A549 (cell line): ENCODE results near the gene SPIRE2. TPM values are rescaled to one million over a fixed set of nuclear protein-coding genes. Genes with fewer than 3 reads are reported as not detected.
"Not testable (repeated sequence)": the region's sequence is repeated elsewhere in the genome, so short reads cannot be mapped to it uniquely, and the experiment has no call there.

ENCODE experiments used
- ATAC-seq, 2 experiments: fragments of 200-7000 bp in 1 of 2; fragments of >200 bp in 1 of 2; cut with Nextera tagmentation in 1 of 2; cut with Tn5 transposase in 1 of 2; 3 replicates each; pipeline versions ENCODE4 v1.8.0 to v1.9.1; 2018 to 2020; ENCODE audit warnings: mild to moderate bottlenecking in 1 of 2, moderate library complexity in 1 of 2
- CTCF ChIA-PET: fragments of 300-600 bp; sonication (Branson Sonifier 250); formaldehyde crosslinking; extraction: SDS; loops from one replicate; lab custom pipeline; 2021; ENCODE audit warnings: antibody characterized with exemption, inconsistent platforms; lab: Yijun Ruan, JAX
- POLR2A ChIA-PET: fragments of 350-600 bp; formaldehyde crosslinking; extraction: SDS; loops from one replicate; lab custom pipeline; 2021; ENCODE audit warnings: antibody characterized with exemption, inconsistent platforms; lab: Yijun Ruan, JAX
- DNase-seq, 2 experiments: peaks; one replicate each; pipeline versions ENCODE4 v3.0.0 to v3.0.0-alpha.2; 2011 to 2016; ENCODE audit warnings: low read depth in 1 of 2, low spot score in 1 of 2
- FAIRE-seq: peaks from 2 replicates; lab custom pipeline; 2011; peaks lifted over from hg19 to GRCh38; lab: Jason Lieb, UNC
- H3K27ac ChIP-seq, 2 experiments: fragments of >200 bp; sonication (Bioruptor Twin); formaldehyde crosslinking; 3 replicates each; pipeline ENCODE4 v1.5.1; 2016 to 2017
- H3K4me1 ChIP-seq: fragments of >200 bp; sonication (Bioruptor Twin); formaldehyde crosslinking; 3 replicates; pipeline ENCODE4 v1.6.1; 2016
- H3K4me2 ChIP-seq: fragments of >200 bp; sonication (Bioruptor Twin); formaldehyde crosslinking; 3 replicates; pipeline ENCODE4 v1.6.1; 2016
- H3K4me3 ChIP-seq: fragments of >200 bp; sonication (Bioruptor Twin); formaldehyde crosslinking; 3 replicates; pipeline ENCODE4 v1.5.1; 2016
- H3K9me3 ChIP-seq: fragments of >200 bp; sonication (Bioruptor Twin); formaldehyde crosslinking; 3 replicates; pipeline ENCODE4 v1.6.1; 2016
- BHLHE40 ChIP-seq: IDR thresholded peaks from 2 replicates; pipeline ENCODE4 v1.6.1; 2012; ENCODE audit warnings: low read depth, low read length, inconsistent platforms
- CBX8 ChIP-seq: fragments of 200-600 bp; sonication (generic); IDR thresholded peaks from 2 replicates; pipeline ENCODE4 v1.6.1; 2016
- CEBPB ChIP-seq, 2 experiments: fragments of >200 bp in 1 of 2; sonication (Bioruptor Twin) in 1 of 2; formaldehyde crosslinking in 1 of 2; IDR thresholded peaks; 2 replicates each; pipeline ENCODE4 v1.6.1; 2012 to 2016
- CHD2 ChIP-seq: fragments of 150-350 bp; IDR thresholded peaks from 2 replicates; pipeline ENCODE4 v1.6.1; 2014; ENCODE audit warnings: low read length; ENCODE audit not compliant: partially characterized antibody
- CHD4 ChIP-seq: fragments of 200-600 bp; sonication (generic); IDR thresholded peaks from 2 replicates; pipeline ENCODE4 v1.6.1; 2016; ENCODE audit warnings: antibody characterized with exemption, mild to moderate bottlenecking, borderline replicate concordance
- EHF ChIP-seq: fragments of 250-450 bp; sonication (Bioruptor Pico); IDR thresholded peaks from 2 replicates; pipeline ENCODE4 v1.5.0; 2020; ENCODE audit warnings: mild to moderate bottlenecking
- EHMT2 ChIP-seq: fragments of 200-600 bp; sonication (generic); IDR thresholded peaks from 2 replicates; pipeline ENCODE4 v1.6.1; 2016; ENCODE audit warnings: antibody characterized with exemption, low read depth, mild to moderate bottlenecking, moderate library complexity
- ESRRA ChIP-seq: fragments of 150-350 bp; IDR thresholded peaks from 2 replicates; pipeline ENCODE4 v1.6.1; 2014; ENCODE audit warnings: mild to moderate bottlenecking, low read length, borderline replicate concordance
- HDAC2 ChIP-seq: fragments of 200-600 bp; sonication (generic); IDR thresholded peaks from 2 replicates; pipeline ENCODE4 v1.6.1; 2016
- HEYL ChIP-seq: fragments of 250-450 bp; sonication (Bioruptor Pico); IDR thresholded peaks from 2 replicates; pipeline ENCODE4 v1.8.0; 2021; ENCODE audit warnings: mild to moderate bottlenecking, moderate library complexity
- HMGXB4 ChIP-seq: fragments of 250-450 bp; sonication (Bioruptor Pico); IDR thresholded peaks from 2 replicates; pipeline ENCODE4 v1.5.0; 2021; ENCODE audit warnings: mild to moderate bottlenecking, moderate library complexity, borderline replicate concordance
- JUN ChIP-seq, 2 experiments: fragments of >200 bp; sonication (Bioruptor Twin); formaldehyde crosslinking; IDR thresholded peaks; 2 replicates in 1 of 2; 3 replicates in 1 of 2; pipeline ENCODE4 v1.6.1; 2016 to 2017
- MAFK ChIP-seq: fragments of 450-650 bp; IDR thresholded peaks from 2 replicates; pipeline ENCODE4 v1.6.1; 2014; ENCODE audit not compliant: partially characterized antibody
- NR3C1 ChIP-seq: fragments of >200 bp; sonication (Bioruptor Twin); formaldehyde crosslinking; IDR thresholded peaks from 3 replicates; pipeline ENCODE4 v1.6.1; 2017
- PHF8 ChIP-seq: fragments of 200-600 bp; sonication (generic); IDR thresholded peaks from 2 replicates; pipeline ENCODE4 v1.6.1; 2016; ENCODE audit warnings: low read depth, mild to moderate bottlenecking, antibody characterized with exemption, moderate library complexity, borderline replicate concordance
- POLR2AphosphoS2 ChIP-seq: conservative IDR thresholded peaks from 2 replicates; pipeline ENCODE4 v1.6.1; 2012; ENCODE audit warnings: low read length, improper control_type of control experiment, inconsistent platforms
- RARB ChIP-seq: fragments of 250-450 bp; sonication (Bioruptor Pico); IDR thresholded peaks from 2 replicates; pipeline ENCODE4 v1.8.0; 2021; ENCODE audit warnings: mild to moderate bottlenecking, moderate library complexity
- TP53 ChIP-seq: fragments of 250-450 bp; sonication (Bioruptor Pico); IDR thresholded peaks from 2 replicates; pipeline ENCODE4 v1.5.0; 2021; ENCODE audit warnings: mild to moderate bottlenecking, moderate library complexity
- WGBS: methylation state at CpG from one replicate; pipeline ENCODE4 v1.1.6; 2017; ENCODE audit errors: missing lambda C conversion rate; 5-methylcytosine and 5-hydroxymethylcytosine counted together
- polyA plus RNA-seq, 4 experiments: library from polyadenylated mRNA; depleted of rRNA in 3 of 4; stranded (reverse); fragments of >200 nt; fragmentation: RNase III in 1 of 4; extraction: RNeasy Plus Mini Kit Qiagen cat#74134 plus additional on column Dnase treatment in 1 of 4; gene quantifications; 2 replicates in 3 of 4; 3 replicates in 1 of 4; pipeline ENCODE4 v1.2.3, GENCODE V29; 2011 to 2017

SPIRE2 gene
- polyA plus RNA-seq, 2 of the 4 experiments (the other 2 are of a cell fraction), result 6.0 to 9.9 TPM

DNA sequence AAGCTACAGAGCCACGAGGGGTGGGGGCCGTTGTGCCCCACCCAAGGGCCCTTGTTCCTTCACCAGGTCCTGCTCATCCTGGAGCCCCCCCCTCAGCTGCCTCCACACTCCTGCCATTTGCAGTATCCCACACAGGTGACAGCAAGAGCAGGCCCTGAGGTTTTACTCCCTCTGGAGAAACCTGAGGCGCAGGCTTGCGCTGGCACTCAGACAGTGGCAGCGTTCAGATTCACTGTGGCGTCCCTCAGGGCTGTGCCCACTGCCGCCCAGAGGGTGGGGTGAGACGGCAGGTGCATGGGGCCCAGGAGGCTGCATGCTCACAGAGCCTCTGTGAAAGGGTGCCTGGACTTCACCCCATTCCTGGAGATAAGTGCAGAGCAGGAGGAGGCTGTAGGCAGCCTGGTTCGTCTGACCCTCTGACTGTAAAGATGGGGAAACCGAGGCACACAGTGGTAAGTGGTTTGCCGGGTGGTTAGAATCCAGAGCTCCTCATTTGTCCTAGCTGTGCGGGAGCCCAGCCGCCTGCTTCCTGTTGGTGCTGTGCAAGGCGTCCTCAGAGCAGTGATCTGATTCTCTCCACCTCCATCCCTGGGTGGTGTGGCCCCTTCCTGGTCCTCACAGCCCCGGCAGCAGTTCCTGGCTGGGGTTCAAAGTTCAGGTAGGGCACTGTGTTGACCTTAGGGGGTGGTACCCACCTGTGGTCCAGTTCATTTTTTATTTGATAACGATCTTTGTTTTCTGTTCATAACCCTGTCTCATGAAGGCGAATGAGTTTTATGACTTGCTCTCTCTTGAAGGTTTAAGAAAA lies 1.6 kb downstream of the SPIRE2 start:
- Histone ChIP-seq H3K9me3 (no peaks in the 10 kb centered on the region), H3K4me1 (peaks cover 14% of the 10 kb centered on the region), H3K4me3 (no peak overlapping the region; the same call in 2 of the 3 replicates), H3K27ac (peak overlapping the region in 1 of 2 experiments; percentile 98; a peak in 2 of 6 replicates), H3K4me2 (peak overlapping the region; percentile 81)
- FAIRE-seq (no peak), DNase-seq (no peak), ATAC-seq (no peak)
- whole genome bisulfite sequencing, result 66% methylated on average over 11 of the region's 17 CpGs
- no peak for TF ChIP-seq PHF8
- no peak for TF ChIP-seq TP53
- TF ChIP-seq ESRRA, result no peak
- TF ChIP-seq MAFK, result no peak
- no peak for TF ChIP-seq EHMT2
- no peak for TF ChIP-seq HDAC2
- TF ChIP-seq JUN (IDR thresholded peaks at IDR 0.05), result no peak
- no peak for TF ChIP-seq EHF
- no peak for TF ChIP-seq CHD4
- no peak for TF ChIP-seq NR3C1
- no peak for TF ChIP-seq CBX8
- TF ChIP-seq BHLHE40, result no peak
- no peak for TF ChIP-seq HMGXB4 (CRISPR knock-in tag)
- no peak for TF ChIP-seq POLR2AphosphoS2
- no peak for TF ChIP-seq RARB (CRISPR knock-in tag)
- TF ChIP-seq CEBPB (IDR thresholded peaks at IDR 0.05), result no peak
- no peak for TF ChIP-seq HEYL (CRISPR knock-in tag)
- ChIA-PET CTCF (interaction anchor here (1.0 to 2.8 kb wide), 2 partner anchors 13 to 31 kb away, joined by 3 to 16 read pairs; partner anchors contain the start of gene FANCA), POLR2A (no interaction called here)

DNA sequence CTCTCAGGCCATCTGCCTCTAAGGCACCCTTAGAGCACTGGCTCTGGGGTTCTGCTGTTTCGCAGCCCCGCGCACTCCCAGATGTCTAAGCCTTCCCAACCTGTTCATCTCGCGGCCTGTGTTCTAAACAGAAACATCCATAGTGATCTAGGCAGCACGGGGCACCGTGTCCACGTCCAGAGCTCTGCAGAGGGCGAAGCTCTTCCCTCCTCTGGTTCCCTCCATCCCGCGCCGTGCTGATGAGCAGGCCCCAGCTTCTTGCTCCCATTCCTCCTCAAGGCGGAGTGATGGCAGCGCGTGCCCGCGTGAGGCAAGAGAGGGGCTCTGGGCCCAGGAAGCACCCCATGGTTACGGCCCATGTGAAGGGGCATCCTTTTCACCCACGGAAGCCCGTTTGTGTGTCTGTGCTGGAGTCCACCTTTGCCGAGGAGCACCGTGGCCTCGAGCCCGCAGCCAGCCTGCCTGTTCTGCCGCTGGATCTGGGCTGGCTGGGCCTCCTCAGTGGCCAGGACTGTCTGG lies 3.6 kb downstream of the SPIRE2 start:
- POLR2A ChIA-PET, result interaction anchor here (0.7 kb wide), 1 partner anchor 74 kb away, joined by 4 read pairs; no protein-coding TSS in a partner anchor
- no peak for TF ChIP-seq CHD2
- no peak for ATAC-seq
- peaks cover 13% of the 10 kb centered on the region for H3K4me1 ChIP-seq
- no peak for FAIRE-seq
- no peaks in the 10 kb centered on the region for H3K9me3 ChIP-seq
- 94% methylated on average over 25 of the region's 25 CpGs for WGBS
- CTCF ChIA-PET, result interaction anchor here (0.6 to 2.6 kb wide), 4 partner anchors 11 to 104 kb away, joined by 3 to 16 read pairs (median 4); no protein-coding TSS in a partner anchor
- no peak overlapping the region for H3K4me2 ChIP-seq
- no peak overlapping the region for H3K4me3 ChIP-seq
- no peak for DNase-seq
- H3K27ac ChIP-seq, result no peak overlapping the region

GRCh38 chr16:89833664-89834363 lies 5.5 kb downstream of the SPIRE2 start:
- H3K4me3 ChIP-seq, H3K27ac ChIP-seq, FAIRE-seq, H3K4me2 ChIP-seq, POLR2A ChIA-PET, H3K9me3 ChIP-seq, ATAC-seq: not testable (repeated sequence)
- CTCF ChIA-PET, result interaction anchor here (2.6 kb wide), 1 partner anchor 27 kb away, joined by 16 read pairs; no protein-coding TSS in a partner anchor
- H3K4me1 ChIP-seq, result peaks cover 20% of the 10 kb centered on the region
- 83% methylated on average over 29 of the region's 39 CpGs for WGBS
- peak in 1 of 2 experiments; percentile 51 for DNase-seq

- H3K27ac ChIP-seq, H3K4me3 ChIP-seq, ATAC-seq, CTCF ChIA-PET, H3K4me2 ChIP-seq, H3K9me3 ChIP-seq, DNase-seq, FAIRE-seq, POLR2A ChIA-PET: not testable (repeated sequence)
- peaks cover 14% of the 10 kb centered on the region for H3K4me1 ChIP-seq
- WGBS, result 98% methylated on average over 42 of the region's 42 CpGs
Measured at GRCh38 chr16:89834813-89835363, 6.6 kb downstream of the SPIRE2 start.

GRCh38 chr16:89836484-89836883 lies 8.2 kb downstream of the SPIRE2 start:
- FAIRE-seq, POLR2A ChIA-PET, H3K4me3 ChIP-seq, H3K27ac ChIP-seq, DNase-seq, H3K4me2 ChIP-seq, H3K9me3 ChIP-seq, ATAC-seq: not testable (repeated sequence)
- WGBS, result 81% methylated on average over 15 of the region's 15 CpGs
- CTCF ChIA-PET, result interaction anchor here (0.8 to 2.9 kb wide), 4 partner anchors 24 to 82 kb away, joined by 3 to 25 read pairs (median 3); partner anchors contain the start of gene MC1R
- H3K4me1 ChIP-seq, result peaks cover 14% of the 10 kb centered on the region
